ENCODE measurements around the gene PRKG1. TPM values are rescaled to one million over a fixed set of nuclear protein-coding genes. Genes with fewer than 3 reads are reported as not detected.

PRKG1 gene
- total RNA-seq, 1 donor from 2014 or later, result 50.2 TPM

DNA sequence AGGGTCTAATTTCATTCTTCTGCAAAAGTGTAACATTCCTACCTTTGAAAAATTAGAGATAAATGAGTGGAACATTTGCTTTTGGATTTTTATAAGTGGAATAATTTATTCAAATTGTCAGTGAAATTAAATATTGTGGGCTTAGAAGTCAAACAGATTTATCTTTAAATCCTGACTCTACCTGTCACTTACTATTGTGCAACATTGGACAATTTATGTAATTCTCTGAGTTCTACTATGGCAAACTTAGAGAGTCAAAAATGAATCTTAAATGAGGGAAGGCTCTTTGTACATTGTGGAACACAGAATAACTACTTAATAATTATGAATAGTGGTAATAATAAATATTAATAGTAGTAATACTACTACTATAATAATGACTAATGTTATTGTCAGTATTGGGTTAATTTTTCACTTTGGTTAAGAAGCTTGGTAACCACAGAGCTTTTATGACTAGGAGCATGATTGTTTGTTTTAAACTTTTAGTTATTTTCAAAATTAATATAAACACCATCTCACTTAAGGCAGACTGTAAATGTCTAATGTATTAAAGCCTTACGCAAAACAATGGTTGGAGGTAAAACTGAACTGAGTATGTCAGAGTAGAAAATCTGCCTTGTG is 70.0 kb downstream of the PRKG1 start:
- intact Hi-C loops (cut with DNase I), result no loop called here
- peaks cover 0 to 19% of the 10 kb centered on the region in 2 donors for H3K4me1 ChIP-seq
- H3K36me3 ChIP-seq, result no peaks in the 10 kb centered on the region
- no peak overlapping the region for H3K4me3 ChIP-seq
- no peak for DNase-seq (ENCODE audit: low spot score in 2 of 2)
- H3K27me3 ChIP-seq, result no peaks in the 10 kb centered on the region
- H3K9me3 ChIP-seq, result no peaks in the 10 kb centered on the region
- H3K27ac ChIP-seq, result peak overlapping the region in 1 of 2 donors; percentile 71
- TF ChIP-seq, protein P1, sequence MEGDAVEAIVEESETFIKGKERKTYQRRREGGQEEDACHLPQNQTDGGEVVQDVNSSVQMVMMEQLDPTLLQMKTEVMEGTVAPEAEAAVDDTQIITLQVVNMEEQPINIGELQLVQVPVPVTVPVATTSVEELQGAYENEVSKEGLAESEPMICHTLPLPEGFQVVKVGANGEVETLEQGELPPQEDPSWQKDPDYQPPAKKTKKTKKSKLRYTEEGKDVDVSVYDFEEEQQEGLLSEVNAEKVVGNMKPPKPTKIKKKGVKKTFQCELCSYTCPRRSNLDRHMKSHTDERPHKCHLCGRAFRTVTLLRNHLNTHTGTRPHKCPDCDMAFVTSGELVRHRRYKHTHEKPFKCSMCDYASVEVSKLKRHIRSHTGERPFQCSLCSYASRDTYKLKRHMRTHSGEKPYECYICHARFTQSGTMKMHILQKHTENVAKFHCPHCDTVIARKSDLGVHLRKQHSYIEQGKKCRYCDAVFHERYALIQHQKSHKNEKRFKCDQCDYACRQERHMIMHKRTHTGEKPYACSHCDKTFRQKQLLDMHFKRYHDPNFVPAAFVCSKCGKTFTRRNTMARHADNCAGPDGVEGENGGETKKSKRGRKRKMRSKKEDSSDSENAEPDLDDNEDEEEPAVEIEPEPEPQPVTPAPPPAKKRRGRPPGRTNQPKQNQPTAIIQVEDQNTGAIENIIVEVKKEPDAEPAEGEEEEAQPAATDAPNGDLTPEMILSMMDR (IDR thresholded peaks at IDR 0.05), result no peak

DNA sequence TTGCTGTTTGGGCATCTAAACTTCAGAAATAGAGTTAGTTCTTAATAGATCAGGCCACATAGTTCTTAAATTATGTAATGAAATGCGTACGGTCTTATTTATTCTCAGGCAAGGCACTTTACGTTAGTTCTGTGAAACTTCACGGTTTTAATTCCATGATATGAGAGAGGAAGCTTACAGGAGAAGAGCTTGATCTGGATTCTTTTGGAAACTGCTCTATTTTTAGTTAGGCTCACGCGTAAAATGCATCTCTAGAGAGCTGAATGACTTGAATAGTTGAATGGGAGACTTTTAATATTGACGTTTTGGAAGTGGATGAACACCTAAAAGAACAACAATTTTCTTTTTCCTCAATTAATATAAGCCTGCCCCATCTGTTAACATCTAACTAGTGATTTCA is 71.1 kb downstream of the PRKG1 start:
- TF ChIP-seq, protein P1 (IDR thresholded peaks at IDR 0.05), result no peak
- peak overlapping the region in 1 of 2 donors; percentile 71 for H3K27ac ChIP-seq
- H3K36me3 ChIP-seq, result no peaks in the 10 kb centered on the region
- DNase-seq (ENCODE audit: low spot score in 2 of 2), result no peak
- no peaks in the 10 kb centered on the region for H3K27me3 ChIP-seq
- intact Hi-C loops (cut with DNase I), result no loop called here
- H3K4me1 ChIP-seq, result peaks cover 0 to 19% of the 10 kb centered on the region in 2 donors
- H3K4me3 ChIP-seq, result peak overlapping the region in 1 of 2 donors; percentile 13
- H3K9me3 ChIP-seq, result no peaks in the 10 kb centered on the region

DNA sequence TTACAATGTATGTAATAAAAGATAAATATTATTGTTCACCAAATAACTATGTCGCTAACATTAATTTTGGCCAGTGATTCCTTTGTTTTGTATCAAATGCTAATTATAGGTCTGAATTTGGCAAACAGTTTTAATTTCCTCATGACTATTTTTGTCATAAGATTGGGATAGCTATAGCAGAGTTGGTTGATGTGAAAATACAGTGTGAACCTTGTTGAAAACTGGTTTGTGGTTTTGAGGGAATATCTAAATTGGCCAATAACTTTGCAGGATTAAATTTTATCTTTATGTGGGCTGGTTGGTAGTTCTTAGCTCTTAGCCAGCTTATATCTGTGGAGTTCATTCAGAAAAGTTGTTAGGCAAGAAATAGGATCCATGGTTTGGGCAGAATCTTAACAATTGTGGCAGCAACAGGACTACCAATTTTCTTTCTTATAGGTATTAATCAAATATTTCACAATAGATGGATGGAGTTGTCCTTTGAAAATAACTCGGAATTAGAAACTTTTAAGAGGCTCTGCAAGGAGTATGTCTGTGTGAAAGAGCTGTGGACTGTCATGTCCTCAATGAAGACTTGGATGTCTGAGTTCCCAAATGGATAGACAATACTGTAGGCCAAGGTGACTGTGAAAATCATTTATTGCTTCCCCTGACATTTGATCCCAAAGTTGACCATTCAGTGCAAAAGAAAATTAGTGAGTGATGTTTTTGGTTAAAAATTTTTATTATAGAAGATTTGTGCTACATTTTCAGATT is 73.5 kb downstream of the PRKG1 start:
- Histone ChIP-seq H3K36me3 (no peaks in the 10 kb centered on the region), H3K27ac (peak overlapping the region; percentile 24 to 52), H3K4me1 (peaks cover 0 to 15% of the 10 kb centered on the region in 2 donors), H3K27me3 (no peaks in the 10 kb centered on the region), H3K4me3 (no peak overlapping the region), H3K9me3 (no peaks in the 10 kb centered on the region)
- TF ChIP-seq, protein P1 (IDR thresholded peaks at IDR 0.05), result no peak
- no peak for DNase-seq (ENCODE audit: low spot score in 2 of 2)
- intact Hi-C loops (cut with DNase I), result no loop called here

DNA sequence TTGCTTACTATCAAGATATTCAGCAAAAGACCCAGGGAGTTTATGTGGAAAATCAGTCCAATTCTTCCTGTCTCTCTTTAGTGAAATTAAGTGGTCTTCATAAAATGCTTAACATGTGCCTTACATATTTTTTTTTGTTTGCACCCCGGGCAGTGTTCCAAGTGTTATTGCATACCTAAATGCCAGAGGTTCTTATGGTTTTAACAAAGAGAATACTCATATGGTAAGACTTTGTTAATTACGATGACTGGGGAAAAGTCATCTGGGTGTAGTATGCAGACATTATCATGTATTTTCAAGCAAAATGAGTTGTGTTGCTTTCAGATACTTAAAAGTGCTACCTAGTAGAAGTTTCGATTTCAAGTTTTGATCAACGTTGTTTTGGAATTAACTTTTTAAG is 82.6 kb downstream of the PRKG1 start:
- Histone ChIP-seq H3K27me3 (no peaks in the 10 kb centered on the region), H3K4me1 (peaks cover 0 to 2% of the 10 kb centered on the region in 2 donors), H3K9me3 (no peaks in the 10 kb centered on the region), H3K27ac (no peak overlapping the region), H3K4me3 (no peak overlapping the region), H3K36me3 (peaks cover 0 to 7% of the 10 kb centered on the region in 2 donors)
- TF ChIP-seq, protein P1 (IDR thresholded peaks at IDR 0.05), result no peak
- intact Hi-C loops (cut with DNase I), result no loop called here
- DNase-seq (ENCODE audit: low spot score in 2 of 2), result no peak

DNA sequence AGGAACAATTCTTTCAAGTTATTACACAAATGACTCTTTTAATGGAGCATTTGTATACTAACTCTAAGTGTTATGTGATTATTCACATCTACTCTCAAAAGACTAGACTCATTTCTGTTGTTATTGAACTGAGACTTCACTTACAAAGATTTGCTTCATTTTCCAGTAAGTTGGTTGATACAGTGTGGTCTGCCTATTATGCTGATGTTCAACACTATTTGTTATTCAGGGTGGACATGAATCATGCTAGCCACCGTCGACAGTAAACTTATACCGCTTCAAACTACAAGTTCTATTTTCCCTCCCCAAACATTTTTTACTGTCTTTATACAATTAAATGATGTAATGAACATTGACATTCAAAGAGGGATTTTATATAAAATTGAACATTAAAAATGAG is 84.5 kb downstream of the PRKG1 start:
- Histone ChIP-seq H3K27ac (no peak overlapping the region), H3K27me3 (no peaks in the 10 kb centered on the region), H3K9me3 (no peaks in the 10 kb centered on the region), H3K36me3 (peaks cover 0 to 4% of the 10 kb centered on the region in 2 donors), H3K4me3 (no peak overlapping the region), H3K4me1 (peaks cover 0 to 2% of the 10 kb centered on the region in 2 donors)
- intact Hi-C loops (cut with DNase I), result no loop called here
- no peak for DNase-seq (ENCODE audit: low spot score in 2 of 2)
- TF ChIP-seq, protein P1 (IDR thresholded peaks at IDR 0.05), result no peak
